Measurements from ENCODE around the gene HIPK2. TPM values are rescaled to one million over a fixed set of nuclear protein-coding genes. Genes with fewer than 3 reads are reported as not detected.

HIPK2 gene
- total RNA-seq, 2 donors from 2014 or later = 22.1 to 26.4 TPM

DNA sequence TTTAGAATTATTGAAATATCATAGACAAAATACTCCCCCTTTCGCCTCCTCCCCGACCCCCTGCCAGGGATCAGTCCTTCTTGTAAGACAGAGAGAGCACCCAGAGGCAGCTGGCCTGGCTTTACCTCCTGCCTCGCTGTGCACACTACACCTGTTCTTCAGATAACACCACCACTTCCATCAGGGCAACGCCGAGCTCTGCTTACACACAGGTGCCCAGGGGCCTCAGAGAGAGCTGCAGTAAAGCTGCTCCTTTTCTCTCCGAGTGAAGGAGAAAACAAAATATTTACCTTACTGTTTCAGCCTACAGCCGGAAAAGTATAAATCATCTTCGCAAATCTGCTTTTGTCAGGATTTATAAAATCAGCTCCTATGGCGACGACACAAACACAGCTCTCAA is 80.7 kb downstream of the HIPK2 start:
- 48 to 66% methylated on average over 10 of the region's 10 CpGs for WGBS, 2 donors
- DNase-seq (peak in 2 of 4 donors; percentile 50 to 67), ATAC-seq (no peak)
- no peak for TF ChIP-seq CTCF (IDR thresholded peaks at IDR 0.05)
- Histone ChIP-seq H3K27me3 (no peaks in the 10 kb centered on the region), H3K9me3 (no peaks in the 10 kb centered on the region), H3K27ac (peak overlapping the region in 1 of 4 donors; percentile 38), H3K4me1 (peaks cover 27% of the 10 kb centered on the region), H3K4me3 (no peak overlapping the region), H3K36me3 (replicated peaks in 1 of 2; ENCODE audit: insufficient read depth in 1 of 2, low read depth in 2 of 2) (no peaks in the 10 kb centered on the region)
- intact Hi-C loops (cut with DNase I) = no loop called here

GRCh38 chr7:139696552-139696951 is 81.2 kb downstream of the HIPK2 start:
- H3K9me3 ChIP-seq = no peaks in the 10 kb centered on the region
- no peak overlapping the region for H3K4me3 ChIP-seq
- TF ChIP-seq CTCF (IDR thresholded peaks at IDR 0.05) = no peak
- no peak for TF ChIP-seq POLR2A (IDR thresholded peaks at IDR 0.05)
- H3K27ac ChIP-seq = peak overlapping the region in 1 of 4 donors; percentile 38
- peaks cover 27% of the 10 kb centered on the region for H3K4me1 ChIP-seq
- no peaks in the 10 kb centered on the region for H3K27me3 ChIP-seq
- H3K36me3 ChIP-seq (replicated peaks in 1 of 2; ENCODE audit: insufficient read depth in 1 of 2, low read depth in 2 of 2) = no peaks in the 10 kb centered on the region
- 63 to 64% methylated on average over 4 of the region's 4 CpGs for WGBS, 2 donors
- intact Hi-C loops (cut with DNase I) = no loop called here
- peak in 1 of 4 donors; percentile 40 for DNase-seq
- ATAC-seq = no peak

GRCh38 chr7:139695588-139695987 is 82.2 kb downstream of the HIPK2 start:
- ATAC-seq (no peak), DNase-seq (no peak)
- Histone ChIP-seq H3K4me3 (no peak overlapping the region), H3K4me1 (peaks cover 37% of the 10 kb centered on the region), H3K36me3 (replicated peaks in 1 of 2; ENCODE audit: insufficient read depth in 1 of 2, low read depth in 2 of 2) (no peaks in the 10 kb centered on the region), H3K27ac (no peak overlapping the region), H3K27me3 (no peaks in the 10 kb centered on the region), H3K9me3 (no peaks in the 10 kb centered on the region)
- TF ChIP-seq POLR2A (IDR thresholded peaks at IDR 0.05) (no peak), CTCF (IDR thresholded peaks at IDR 0.05) (no peak)
- intact Hi-C loops (cut with DNase I) = no loop called here
- WGBS, 2 donors = 87 to 91% methylated on average over 1 of the region's 1 CpG

DNA sequence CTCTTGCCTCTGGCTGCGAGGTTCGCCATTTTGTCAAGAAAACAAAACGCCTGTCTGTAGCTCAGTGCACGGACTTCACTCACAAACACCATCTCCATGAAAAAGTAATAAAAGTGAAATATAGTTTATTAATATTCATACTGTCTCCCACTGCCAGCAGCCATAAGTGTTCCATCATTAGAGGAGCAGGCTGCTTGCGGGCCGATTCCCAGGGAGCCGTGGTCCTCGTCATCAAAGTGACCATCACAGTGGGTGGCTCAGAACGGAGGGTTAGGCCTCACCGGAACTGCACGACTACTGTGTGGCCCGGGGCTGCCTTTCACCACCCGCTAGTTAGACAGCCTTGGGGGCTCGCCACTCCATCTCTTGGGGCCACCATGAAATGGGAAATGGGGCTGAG is 82.7 kb downstream of the HIPK2 start:
- Histone ChIP-seq H3K9me3 (no peaks in the 10 kb centered on the region), H3K4me3 (no peak overlapping the region), H3K36me3 (replicated peaks in 1 of 2; ENCODE audit: insufficient read depth in 1 of 2, low read depth in 2 of 2) (no peaks in the 10 kb centered on the region), H3K27ac (no peak overlapping the region), H3K4me1 (peaks cover 42% of the 10 kb centered on the region), H3K27me3 (no peaks in the 10 kb centered on the region)
- TF ChIP-seq CTCF (IDR thresholded peaks at IDR 0.05) (no peak), POLR2A (IDR thresholded peaks at IDR 0.05) (no peak)
- intact Hi-C loops (cut with DNase I) = no loop called here
- DNase-seq (no peak), ATAC-seq (no peak)
- WGBS, 2 donors = 85 to 98% methylated on average over 7 to 14 of the region's 14 CpGs

GRCh38 chr7:139694389-139694676 is 83.5 kb downstream of the HIPK2 start:
- Histone ChIP-seq H3K36me3 (replicated peaks in 1 of 2; ENCODE audit: insufficient read depth in 1 of 2, low read depth in 2 of 2) (no peaks in the 10 kb centered on the region), H3K4me1 (peaks cover 46% of the 10 kb centered on the region), H3K27me3 (no peaks in the 10 kb centered on the region), H3K9me3 (no peaks in the 10 kb centered on the region), H3K4me3 (no peak overlapping the region), H3K27ac (no peak overlapping the region)
- no peak for TF ChIP-seq CTCF (IDR thresholded peaks at IDR 0.05)
- no peak for TF ChIP-seq POLR2A (IDR thresholded peaks at IDR 0.05)
- intact Hi-C loops (cut with DNase I) = no loop called here
- DNase-seq (no peak), ATAC-seq (no peak)
- WGBS, 2 donors = 83 to 90% methylated on average over 8 of the region's 8 CpGs

Measured in body of pancreas (tissue), 4 donors.